Fibroblast of lung (primary cell): ENCODE measurements around the gene LCN2. TPM values are rescaled to one million over a fixed set of nuclear protein-coding genes. Genes with fewer than 3 reads are reported as not detected.

Experiments used
- DNase-seq, 2 donors: peaks; one replicate each; pipeline versions ENCODE4 v3.0.0 to v3.0.0-alpha.2; 2010; ENCODE audit warnings: low read depth in 2 of 2
- H2AFZ ChIP-seq: 2 replicates; pipeline ENCODE4 v1.5.1; 2012; ENCODE audit warnings: low read length, control low read depth, inconsistent platforms
- H3K27ac ChIP-seq: 2 replicates; pipeline ENCODE4 v1.5.1; 2011; ENCODE audit warnings: low read length, control low read depth; ENCODE audit not compliant: insufficient read depth
- H3K27me3 ChIP-seq: 2 replicates; pipeline ENCODE4 v1.5.1; 2011; ENCODE audit warnings: mild to moderate bottlenecking, low read length; ENCODE audit not compliant: control insufficient read depth, insufficient read depth
- H3K36me3 ChIP-seq: 2 replicates; pipeline ENCODE4 v1.5.1; 2011; ENCODE audit warnings: low read length; ENCODE audit not compliant: control insufficient read depth, insufficient read depth
- H3K4me1 ChIP-seq: 2 replicates; pipeline ENCODE4 v1.5.1; 2011; ENCODE audit warnings: low read length; ENCODE audit not compliant: control insufficient read depth, insufficient read depth; ENCODE audit errors: extremely low read depth
- H3K4me2 ChIP-seq: 2 replicates; pipeline ENCODE4 v1.5.1; 2011; ENCODE audit warnings: low read length, control low read depth; ENCODE audit not compliant: insufficient read depth; ENCODE audit errors: extremely low read depth
- H3K4me3 ChIP-seq, 4 experiments: fragments of 200-600 bp in 1 of 4; sonication (generic) in 1 of 4; replicated peaks in 1 of 4; 2 replicates each; pipeline ENCODE4 v1.5.1; 2011 to 2016; ENCODE audit warnings: low read length in 4 of 4, low read depth in 3 of 4, mild to moderate bottlenecking in 3 of 4, control low read depth in 2 of 4, inconsistent platforms in 1 of 4, mixed read lengths in 1 of 4; ENCODE audit not compliant: insufficient read depth in 1 of 4; ENCODE audit errors: control extremely low read depth in 1 of 4
- H3K79me2 ChIP-seq: 2 replicates; pipeline ENCODE4 v1.5.1; 2012; ENCODE audit warnings: mild to moderate bottlenecking, low read length, inconsistent platforms; ENCODE audit not compliant: control insufficient read depth, insufficient read depth
- H3K9ac ChIP-seq: 2 replicates; pipeline ENCODE4 v1.5.1; 2011; ENCODE audit warnings: mild to moderate bottlenecking, low read length, control low read depth; ENCODE audit not compliant: insufficient read depth
- H3K9me3 ChIP-seq: 2 replicates; pipeline ENCODE4 v1.5.1; 2012; ENCODE audit warnings: low read depth, low read length; ENCODE audit not compliant: control insufficient read depth, insufficient read depth
- H4K20me1 ChIP-seq: 2 replicates; pipeline ENCODE4 v1.5.1; 2011; ENCODE audit warnings: low read length; ENCODE audit not compliant: control insufficient read depth, insufficient read depth; ENCODE audit errors: extremely low read depth
- CTCF ChIP-seq, 2 donors: IDR thresholded peaks in 1 of 2; conservative IDR thresholded peaks in 1 of 2; 1 replicate in 1 of 2; 2 replicates in 1 of 2; pipeline ENCODE4 v1.5.1; 2011 to 2012; ENCODE audit warnings: low read length in 2 of 2, control low read depth in 1 of 2, inconsistent platforms in 1 of 2, low read depth in 1 of 2, mild to moderate bottlenecking in 1 of 2
- EZH2 ChIP-seq: IDR thresholded peaks from 2 replicates; pipeline ENCODE4 v1.5.1; 2012; ENCODE audit warnings: low read length, control low read depth, mild to moderate bottlenecking; ENCODE audit errors: missing control alignments
- polyA plus RNA-seq, 2 donors: library from polyadenylated mRNA; depleted of rRNA in 1 of 2; stranded (reverse) in 1 of 2; unstranded in 1 of 2; fragments of >200 nt; gene quantifications; 2 replicates each; pipeline ENCODE4 v1.2.1, GENCODE V29; 2011 to 2012; ENCODE audit warnings: missing spikeins in 1 of 2
- total RNA-seq: library from RNA; depleted of rRNA; stranded (reverse); fragments of >200 nt; gene quantifications from 2 replicates; pipeline ENCODE4 v1.2.1, GENCODE V29; 2014

LCN2 gene
- total and polyA plus RNA-seq, 2 donors (not counting 1 experiment from before 2014, with no cell fraction given), result not detected

GRCh38 chr9:128117613-128118471 lies 31.4 kb upstream of the LCN2 start:
- no peaks in the 10 kb centered on the region for H4K20me1 ChIP-seq
- H3K9me3 ChIP-seq, result no peaks in the 10 kb centered on the region
- peak overlapping the region; percentile 86 for H2AFZ ChIP-seq
- peak; percentile 69 to 87 for DNase-seq
- no peak overlapping the region for H3K4me3 ChIP-seq
- no peak for TF ChIP-seq EZH2
- peak; percentile 100 for TF ChIP-seq CTCF (conservative IDR thresholded peaks at IDR 0.05 in 1 of 2, IDR thresholded peaks at IDR 0.05 in 1 of 2; ENCODE audit: low read depth in 1 of 2, low read length in 2 of 2)
- no peak overlapping the region for H3K27ac ChIP-seq
- H3K4me1 ChIP-seq, result peaks cover 4% of the 10 kb centered on the region
- no peaks in the 10 kb centered on the region for H3K27me3 ChIP-seq
- H3K4me2 ChIP-seq, result peak overlapping the region; percentile 68
- peak overlapping the region; percentile 30 for H3K9ac ChIP-seq
- H3K79me2 ChIP-seq, result no peaks in the 10 kb centered on the region
- H3K36me3 ChIP-seq, result peaks cover 10% of the 10 kb centered on the region

GRCh38 chr9:128118472-128118857 lies 30.8 kb upstream of the LCN2 start:
- Histone ChIP-seq H4K20me1 (no peaks in the 10 kb centered on the region), H3K79me2 (no peaks in the 10 kb centered on the region)

More at GRCh38 chr9:128118472-128118857, 30.8 kb upstream of the LCN2 start:
- no peak overlapping the region for H3K9ac ChIP-seq
- TF ChIP-seq EZH2 (no peak), CTCF (conservative IDR thresholded peaks at IDR 0.05 in 1 of 2, IDR thresholded peaks at IDR 0.05 in 1 of 2; ENCODE audit: low read depth in 1 of 2, low read length in 2 of 2) (no peak)
- H3K4me3 ChIP-seq, result no peak overlapping the region
- no peaks in the 10 kb centered on the region for H3K9me3 ChIP-seq
- no peaks in the 10 kb centered on the region for H3K27me3 ChIP-seq
- H2AFZ ChIP-seq, result no peak overlapping the region
- H3K4me1 ChIP-seq, result peaks cover 4% of the 10 kb centered on the region
- no peak overlapping the region for H3K27ac ChIP-seq
- DNase-seq, result no peak
- peaks cover 10% of the 10 kb centered on the region for H3K36me3 ChIP-seq
- no peak overlapping the region for H3K4me2 ChIP-seq
